GM18873 (cell line): ENCODE measurements around the gene SNX5.
"Not testable (repeated sequence)": the region's sequence is repeated elsewhere in the genome, so short reads cannot be mapped to it uniquely, and the experiment has no call there.

Source experiments
- ATAC-seq: cut with Tn5 transposase; IDR thresholded peaks from one replicate; pipeline ENCODE4 v1.9.1; 2021; ENCODE audit warnings: mild to moderate bottlenecking, moderate library complexity, moderate number of reproducible peaks; ENCODE audit not compliant: unreplicated experiment, low FRiP score

Gene SNX5

GRCh38 chr20:17961587-17961940 is 7.0 kb downstream of the SNX5 start:
- no peak for ATAC-seq

GRCh38 chr20:17960927-17961586 is 7.5 kb downstream of the SNX5 start:
- ATAC-seq, result no peak

- not testable (repeated sequence) for ATAC-seq
Observed at GRCh38 chr20:17960400-17960885, 8.2 kb downstream of the SNX5 start.

- no peak for ATAC-seq
Observed at GRCh38 chr20:17959257-17959627, 9.4 kb downstream of the SNX5 start.

- no peak for ATAC-seq
Observed at GRCh38 chr20:17958373-17959256, 10.0 kb downstream of the SNX5 start.

GRCh38 chr20:17957505-17958363 is 10.9 kb downstream of the SNX5 start:
- ATAC-seq, result no peak

- ATAC-seq, result no peak
Observed at GRCh38 chr20:17956099-17956685, 12.4 kb downstream of the SNX5 start.

GRCh38 chr20:17955302-17955701 is 13.3 kb downstream of the SNX5 start:
- ATAC-seq, result no peak

- ATAC-seq, result no peak
Observed at GRCh38 chr20:17953935-17954334, 14.7 kb downstream of the SNX5 start.

- ATAC-seq, result no peak
Observed at GRCh38 chr20:17952692-17953684, 15.6 kb downstream of the SNX5 start.

GRCh38 chr20:17951323-17951722 is 17.3 kb downstream of the SNX5 start:
- no peak for ATAC-seq

- no peak for ATAC-seq
Observed at GRCh38 chr20:17950670-17951069, 17.9 kb downstream of the SNX5 start.

- no peak for ATAC-seq
Observed at GRCh38 chr20:17949899-17950298, 18.7 kb downstream of the SNX5 start.

- ATAC-seq, result no peak
Observed at GRCh38 chr20:17948442-17948841, 20.2 kb downstream of the SNX5 start.

- ATAC-seq, result no peak
Observed at GRCh38 chr20:17947474-17947815, 21.1 kb downstream of the SNX5 start.

GRCh38 chr20:17946572-17947473 is 21.8 kb downstream of the SNX5 start:
- no peak for ATAC-seq

- ATAC-seq, result no peak
Observed at GRCh38 chr20:17946040-17946439, 22.6 kb downstream of the SNX5 start.

GRCh38 chr20:17944854-17945474 is 23.6 kb downstream of the SNX5 start:
- no peak for ATAC-seq
